Fibroblast of the aortic adventitia (primary cell): Measurements from ENCODE around the gene CREB1. TPM values are rescaled to one million over a fixed set of nuclear protein-coding genes. Genes with fewer than 3 reads are reported as not detected.

Experiments used
- DNase-seq: peaks from one replicate; pipeline ENCODE4 v3.0.0-alpha.2; 2010; ENCODE audit warnings: low read depth
- H3K4me3 ChIP-seq: 2 replicates; pipeline ENCODE4 v1.5.1; 2011; ENCODE audit warnings: low read depth, mild to moderate bottlenecking, control low read depth, low read length, moderate library complexity
- CTCF ChIP-seq: IDR thresholded peaks from 2 replicates; pipeline ENCODE4 v1.5.1; 2011; ENCODE audit warnings: mild to moderate bottlenecking, low read length, control low read depth, inconsistent platforms; ENCODE audit not compliant: insufficient read depth
- total RNA-seq: library from RNA; depleted of rRNA; stranded (reverse); fragments of >200 nt; gene quantifications from 2 replicates; pipeline ENCODE4 v1.2.3, GENCODE V29; 2012; ENCODE audit warnings: low replicate concordance

The CREB1 gene
- total RNA-seq, 1 donor = 52.4 TPM

GRCh38 chr2:207589143-207589542 lies 59.4 kb downstream of the CREB1 start:
- H3K4me3 ChIP-seq = no peak overlapping the region
- TF ChIP-seq CTCF = no peak
- DNase-seq = no peak

DNA sequence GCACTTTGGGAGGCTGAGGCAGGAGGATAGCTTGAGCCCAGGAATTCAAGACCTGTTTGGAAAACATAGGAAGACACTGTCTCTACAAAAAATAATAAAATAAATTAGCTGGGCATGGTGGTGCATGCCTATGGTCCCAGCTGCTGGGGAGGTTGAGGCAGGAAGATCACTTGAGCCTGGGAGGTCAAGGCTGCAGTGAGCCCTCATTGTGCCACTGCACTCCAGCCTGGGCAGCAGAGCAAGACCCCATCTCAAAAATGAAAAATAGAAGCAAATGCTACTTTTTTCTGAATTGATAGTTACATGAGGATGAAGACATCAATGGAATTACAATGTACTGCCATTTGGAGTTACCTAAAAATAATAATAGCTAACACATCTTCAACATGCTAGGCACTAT lies 63.5 kb downstream of the CREB1 start:
- no peak for TF ChIP-seq CTCF
- DNase-seq = no peak
- no peak overlapping the region for H3K4me3 ChIP-seq

GRCh38 chr2:207594264-207594663 lies 64.5 kb downstream of the CREB1 start:
- TF ChIP-seq CTCF = no peak
- H3K4me3 ChIP-seq = no peak overlapping the region
- no peak for DNase-seq

DNA sequence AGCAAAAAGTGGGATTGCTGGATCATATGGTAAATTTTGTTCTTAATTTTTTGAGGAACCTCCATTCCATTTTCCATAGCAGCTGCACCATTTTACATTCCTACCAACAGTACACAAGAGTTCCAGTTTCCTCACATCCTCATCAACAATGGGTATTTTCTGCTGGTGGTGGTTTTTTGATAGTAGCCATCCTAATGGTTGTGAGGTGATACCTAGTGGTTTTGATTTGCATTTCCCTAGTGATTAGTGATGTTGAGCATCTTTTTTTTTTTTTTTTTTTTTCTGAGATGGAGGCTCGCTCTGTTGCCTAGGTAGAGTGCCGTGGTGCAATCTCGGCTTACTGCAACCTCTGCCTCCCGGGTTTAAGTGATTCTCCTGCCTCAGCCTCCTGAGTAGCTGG lies 65.0 kb downstream of the CREB1 start:
- H3K4me3 ChIP-seq = no peak overlapping the region
- DNase-seq = no peak
- TF ChIP-seq CTCF = no peak

GRCh38 chr2:207599636-207600035 lies 69.9 kb downstream of the CREB1 start:
- no peak for DNase-seq
- H3K4me3 ChIP-seq = no peak overlapping the region
- no peak for TF ChIP-seq CTCF

GRCh38 chr2:207600231-207600630 lies 70.5 kb downstream of the CREB1 start:
- TF ChIP-seq CTCF = no peak
- DNase-seq = peak; percentile 19
- no peak overlapping the region for H3K4me3 ChIP-seq

DNA sequence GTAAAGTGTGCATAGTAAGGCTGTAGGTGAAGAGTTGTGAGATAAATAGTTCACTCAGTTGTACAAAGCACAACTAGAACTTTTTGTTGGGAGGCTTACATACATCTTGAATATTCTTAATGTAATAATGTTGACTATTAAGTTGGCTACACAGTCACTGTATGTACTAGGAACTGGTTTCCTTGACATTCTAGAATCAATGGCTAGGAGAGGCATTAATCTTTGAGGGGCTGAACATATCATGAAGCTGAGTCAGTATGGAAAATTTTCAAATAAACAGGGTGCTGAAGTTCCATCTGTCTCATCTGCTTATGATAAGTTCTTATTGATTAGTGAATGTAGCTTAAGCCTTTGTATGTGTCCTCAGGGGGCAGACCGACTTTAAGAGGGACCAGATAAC lies 72.0 kb downstream of the CREB1 start:
- no peak for TF ChIP-seq CTCF
- DNase-seq = no peak
- H3K4me3 ChIP-seq = no peak overlapping the region
